Kidney (tissue), 14 donors: ENCODE measurements around the gene PARPBP. TPM values are rescaled to one million over a fixed set of nuclear protein-coding genes. Genes with fewer than 3 reads are reported as not detected.

Source experiments
- DNase-seq, 5 donors: peaks; one replicate each; pipeline ENCODE4 v3.0.0-alpha.2; 2013 to 2020
- FAIRE-seq: peaks from 2 replicates; lab custom pipeline; 2012; peaks lifted over from hg19 to GRCh38; lab: Jason Lieb, UNC
- H3K27ac ChIP-seq, 2 donors: one replicate each; pipeline ENCODE4 v1.7.0; 2013; ENCODE audit warnings: low read depth in 2 of 2, low read length in 2 of 2, inconsistent platforms in 1 of 2
- H3K27me3 ChIP-seq: one replicate; pipeline ENCODE4 v1.7.1; 2013; ENCODE audit warnings: low read length, inconsistent platforms; ENCODE audit not compliant: control insufficient read depth, insufficient read depth
- H3K36me3 ChIP-seq, 3 donors: one replicate each; pipeline versions ENCODE4 v1.7.0 to v1.7.1; 2013; ENCODE audit warnings: low read length in 3 of 3, control low read depth in 1 of 3, inconsistent platforms in 1 of 3; ENCODE audit not compliant: insufficient read depth in 3 of 3, control insufficient read depth in 2 of 3
- H3K4me1 ChIP-seq, 3 donors: one replicate each; pipeline versions ENCODE4 v1.7.0 to v1.7.1; 2013; ENCODE audit warnings: low read length in 3 of 3, inconsistent platforms in 1 of 3, low read depth in 1 of 3; ENCODE audit not compliant: control insufficient read depth in 2 of 3, insufficient read depth in 2 of 3
- H3K4me3 ChIP-seq, 3 donors: one replicate each; pipeline versions ENCODE4 v1.7.0 to v1.8.1; 2013; ENCODE audit warnings: low read length in 3 of 3, control low read depth in 1 of 3, inconsistent platforms in 1 of 3
- H3K9ac ChIP-seq, 3 donors: one replicate each; pipeline versions ENCODE4 v1.7.0 to v1.7.1; 2013; ENCODE audit warnings: low read length in 3 of 3, control low read depth in 1 of 3, inconsistent platforms in 1 of 3
- H3K9me3 ChIP-seq, 3 donors: one replicate each; pipeline versions ENCODE4 v1.7.0 to v1.7.1; 2013; ENCODE audit warnings: low read length in 3 of 3, control low read depth in 1 of 3, inconsistent platforms in 1 of 3; ENCODE audit not compliant: control insufficient read depth in 2 of 3, insufficient read depth in 1 of 3
- intact Hi-C: fragments of 100-400 bp; cut with DNase I; formaldehyde crosslinking; loops from one replicate; pipeline ENCODE4 v1.11.1; 2022
- polyA plus RNA-seq: library from polyadenylated mRNA; stranded (reverse); fragments of 350-450 nt; fragmentation: Illumina TruSeq; extraction: RNeasy Lipid Tissue Mini Kit (QIAGEN cat#74804); gene quantifications from one replicate; pipeline ENCODE4 v1.2.3, GENCODE V29; 2014; ENCODE audit warnings: low read depth, low replicate concordance; ENCODE audit not compliant: insufficient read depth
- total RNA-seq: library from RNA; stranded (reverse); fragmentation: NEBNext Ultra II Directional; extraction: Animal tissue kit (Norgen Biotek cat#: 25700); gene quantifications from one replicate; pipeline ENCODE4 v1.2.1, GENCODE V29; 2021
- TF ChIP-seq, protein P1 (sequence below): IDR thresholded peaks from 3 replicates; pipeline ENCODE4 v1.5.1; 2012; ENCODE audit warnings: mild to moderate bottlenecking, moderate library complexity, borderline replicate concordance; ENCODE audit not compliant: insufficient read depth; ENCODE audit errors: extremely low read depth
- donor health status: control.
- donor health status: control.
- donor health status: control.
- donor health status: control.
- donor health status: control.
- donor health status: DM: yes; HTN: yes; CAD: no.
- donor health status: Normal renal cell carcinoma (clear cell type).

PARPBP gene
- total and polyA plus RNA-seq, 2 donors from 2014 or later, result 1.1 to 2.8 TPM

DNA sequence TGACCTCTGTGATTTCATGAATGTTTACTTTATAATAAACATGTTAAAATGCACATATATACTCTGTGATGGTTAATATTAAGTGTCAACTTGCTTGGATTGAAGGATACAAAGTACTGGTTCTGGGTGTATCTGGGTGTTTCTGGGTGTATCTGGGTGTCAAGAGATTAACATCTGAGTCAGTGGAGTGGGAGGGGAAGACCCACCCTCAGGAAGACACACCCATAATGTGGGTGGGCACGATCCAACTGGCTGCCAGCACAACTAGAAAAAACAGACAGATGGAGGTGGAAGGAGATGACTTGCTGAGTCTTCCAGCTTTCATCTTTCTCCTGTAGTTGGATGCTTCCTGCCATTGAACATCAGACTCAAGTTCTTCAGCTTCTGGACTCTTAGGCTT lies 12.0 kb upstream of the PARPBP start:
- Histone ChIP-seq H3K36me3 (peaks cover 5 to 20% (median 15%) of the 10 kb centered on the region in 3 donors), H3K4me3 (no peak overlapping the region)
- no peak for FAIRE-seq

DNA sequence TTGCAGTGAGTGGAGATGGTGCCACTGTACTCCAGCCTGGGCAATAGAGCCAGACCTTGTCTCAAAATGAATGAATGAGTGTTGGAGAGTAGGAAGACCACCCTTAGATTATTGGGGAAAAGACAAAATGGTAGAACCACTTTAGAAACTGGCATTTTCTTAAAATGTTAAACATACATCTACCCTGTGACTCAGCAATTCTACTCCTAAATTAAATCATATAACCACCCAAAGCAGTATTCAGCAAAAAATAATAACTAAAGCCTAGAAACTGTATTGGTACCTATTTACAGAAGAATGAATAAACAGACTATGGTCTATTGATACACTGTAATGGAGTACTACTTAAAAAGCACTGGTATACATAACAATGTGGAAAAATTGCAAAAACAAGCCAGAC lies 9.2 kb upstream of the PARPBP start:
- Histone ChIP-seq H3K9ac (no peak overlapping the region), H3K36me3 (peaks cover 5 to 19% (median 15%) of the 10 kb centered on the region in 3 donors)
- FAIRE-seq, result no peak

More for the DNA sequence above, 12.0 kb upstream of the PARPBP start:
- Histone ChIP-seq H3K4me1 (no peaks in the 10 kb centered on the region), H3K9me3 (no peaks in the 10 kb centered on the region), H3K27ac (no peak overlapping the region), H3K27me3 (no peaks in the 10 kb centered on the region), H3K9ac (no peak overlapping the region)
- TF ChIP-seq, protein P1, sequence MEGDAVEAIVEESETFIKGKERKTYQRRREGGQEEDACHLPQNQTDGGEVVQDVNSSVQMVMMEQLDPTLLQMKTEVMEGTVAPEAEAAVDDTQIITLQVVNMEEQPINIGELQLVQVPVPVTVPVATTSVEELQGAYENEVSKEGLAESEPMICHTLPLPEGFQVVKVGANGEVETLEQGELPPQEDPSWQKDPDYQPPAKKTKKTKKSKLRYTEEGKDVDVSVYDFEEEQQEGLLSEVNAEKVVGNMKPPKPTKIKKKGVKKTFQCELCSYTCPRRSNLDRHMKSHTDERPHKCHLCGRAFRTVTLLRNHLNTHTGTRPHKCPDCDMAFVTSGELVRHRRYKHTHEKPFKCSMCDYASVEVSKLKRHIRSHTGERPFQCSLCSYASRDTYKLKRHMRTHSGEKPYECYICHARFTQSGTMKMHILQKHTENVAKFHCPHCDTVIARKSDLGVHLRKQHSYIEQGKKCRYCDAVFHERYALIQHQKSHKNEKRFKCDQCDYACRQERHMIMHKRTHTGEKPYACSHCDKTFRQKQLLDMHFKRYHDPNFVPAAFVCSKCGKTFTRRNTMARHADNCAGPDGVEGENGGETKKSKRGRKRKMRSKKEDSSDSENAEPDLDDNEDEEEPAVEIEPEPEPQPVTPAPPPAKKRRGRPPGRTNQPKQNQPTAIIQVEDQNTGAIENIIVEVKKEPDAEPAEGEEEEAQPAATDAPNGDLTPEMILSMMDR, result no peak
- intact Hi-C loops, result no loop called here
- no peak for DNase-seq

DNA sequence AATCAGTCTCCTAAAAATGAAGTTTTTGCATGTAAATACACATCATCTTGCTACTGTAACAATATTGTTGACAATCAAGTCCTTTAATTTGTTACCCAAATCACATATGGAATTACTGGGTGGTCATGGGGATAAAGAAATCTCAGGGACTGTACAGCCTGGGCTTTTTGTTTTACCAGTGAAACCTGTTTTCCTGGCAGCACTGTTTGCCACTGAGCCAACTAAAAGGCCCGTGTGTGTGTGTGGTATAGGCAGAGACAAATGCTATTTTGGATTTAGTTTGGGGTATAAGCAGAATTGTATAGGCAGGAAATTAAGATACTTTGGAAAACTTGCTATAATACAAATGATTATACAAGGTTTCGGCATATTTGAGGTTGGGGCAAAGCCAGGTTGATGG lies 5.8 kb upstream of the PARPBP start:
- H3K27ac ChIP-seq, result no peak overlapping the region
- H3K9me3 ChIP-seq, result no peaks in the 10 kb centered on the region
- peaks cover 0 to 13% (median 2%) of the 10 kb centered on the region in 3 donors for H3K36me3 ChIP-seq
- no peak overlapping the region for H3K4me3 ChIP-seq
- intact Hi-C loops, result no loop called here
- H3K9ac ChIP-seq, result no peak overlapping the region
- no peak for DNase-seq
- H3K4me1 ChIP-seq, result peaks cover 0 to 5% (median 4%) of the 10 kb centered on the region in 3 donors
- no peaks in the 10 kb centered on the region for H3K27me3 ChIP-seq
- FAIRE-seq, result no peak
- TF ChIP-seq, protein P1, result no peak

More for the DNA sequence above, 9.2 kb upstream of the PARPBP start:
- no peaks in the 10 kb centered on the region for H3K9me3 ChIP-seq
- no peak overlapping the region for H3K27ac ChIP-seq
- intact Hi-C loops, result no loop called here
- no peak overlapping the region for H3K4me3 ChIP-seq
- no peaks in the 10 kb centered on the region for H3K27me3 ChIP-seq
- TF ChIP-seq, protein P1, result no peak
- DNase-seq, result no peak
- no peaks in the 10 kb centered on the region for H3K4me1 ChIP-seq

DNA sequence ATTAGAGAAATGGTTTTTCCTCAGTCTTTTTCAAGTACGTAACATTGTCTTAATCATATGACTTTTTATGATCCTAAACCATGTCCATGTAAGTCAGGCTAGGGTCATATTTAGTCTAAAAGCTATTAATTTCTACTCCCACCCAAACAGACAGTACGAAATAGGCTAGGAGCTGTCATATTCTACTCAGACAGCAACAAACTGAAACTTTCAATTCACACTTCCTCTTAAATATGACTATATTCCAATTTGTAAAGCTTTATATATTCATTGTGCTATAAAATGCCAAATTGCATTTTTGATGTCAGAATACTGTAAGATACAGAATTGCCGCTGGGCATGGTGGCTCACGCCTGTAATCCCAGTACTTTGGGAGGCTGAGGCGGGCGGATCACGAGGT lies 3.6 kb upstream of the PARPBP start:
- Histone ChIP-seq H3K9me3 (no peaks in the 10 kb centered on the region), H3K4me3 (no peak overlapping the region), H3K9ac (no peak overlapping the region), H3K36me3 (peaks cover 0 to 11% (median 0%) of the 10 kb centered on the region in 3 donors), H3K4me1 (peaks cover 0 to 14% (median 13%) of the 10 kb centered on the region in 3 donors), H3K27ac (no peak overlapping the region), H3K27me3 (no peaks in the 10 kb centered on the region)
- FAIRE-seq (no peak), DNase-seq (no peak)
- TF ChIP-seq, protein P1, result no peak
- intact Hi-C loops, result no loop called here
